Hematopoietic multipotent progenitor cell (in vitro differentiated cells): Measurements from ENCODE around the gene LONP2. TPM values are rescaled to one million over a fixed set of nuclear protein-coding genes. Genes with fewer than 3 reads are reported as not detected.
"Not testable (repeated sequence)": the region's sequence is repeated elsewhere in the genome, so short reads cannot be mapped to it uniquely, and the experiment has no call there.

ENCODE experiments used
- DNase-seq, 3 donors: peaks; one replicate each; pipeline ENCODE4 v3.0.0-alpha.2; 2011 to 2015; ENCODE audit warnings: low read depth in 2 of 3, low spot score in 2 of 3
- total RNA-seq: library from RNA; depleted of rRNA; stranded (reverse); fragments of >200 nt; gene quantifications from one replicate; pipeline ENCODE4 v1.2.3, GENCODE V29; 2012

Gene LONP2
- total RNA-seq, 1 donor: 43.9 TPM

GRCh38 chr16:48365601-48366164, 121.6 kb downstream of the LONP2 start:
- DNase-seq: peak; percentile 41 to 71 (median 70)

- DNase-seq: peak; percentile 28 to 70 (median 56)
Measured at GRCh38 chr16:48366165-48367093, 122.3 kb downstream of the LONP2 start.

- no peak for DNase-seq
Measured at GRCh38 chr16:48367441-48368049, 123.4 kb downstream of the LONP2 start.

- no peak for DNase-seq
Measured at GRCh38 chr16:48369765-48370164, 125.7 kb downstream of the LONP2 start.

GRCh38 chr16:48370229-48370628, 126.1 kb downstream of the LONP2 start:
- no peak for DNase-seq

- DNase-seq: not testable (repeated sequence)
Measured at GRCh38 chr16:48370668-48371392, 126.7 kb downstream of the LONP2 start.

- no peak for DNase-seq
Measured at GRCh38 chr16:48371393-48371780, 127.3 kb downstream of the LONP2 start.

- DNase-seq: no peak
Measured at GRCh38 chr16:48372744-48373143, 128.6 kb downstream of the LONP2 start.

- no peak for DNase-seq
Measured at GRCh38 chr16:48373258-48374029, 129.3 kb downstream of the LONP2 start.

GRCh38 chr16:48374255-48374654, 130.2 kb downstream of the LONP2 start:
- no peak for DNase-seq

GRCh38 chr16:48377301-48377700, 133.2 kb downstream of the LONP2 start:
- DNase-seq: not testable (repeated sequence)

GRCh38 chr16:48378276-48378675, 134.2 kb downstream of the LONP2 start:
- DNase-seq: no peak

GRCh38 chr16:48378836-48379235, 134.7 kb downstream of the LONP2 start:
- DNase-seq: peak in 1 of 3 donors; percentile 48

GRCh38 chr16:48381201-48381600, 137.1 kb downstream of the LONP2 start:
- DNase-seq: no peak

- DNase-seq: no peak
Measured at GRCh38 chr16:48382131-48382530, 138.0 kb downstream of the LONP2 start.

- no peak for DNase-seq
Measured at GRCh38 chr16:48383009-48383876, 139.1 kb downstream of the LONP2 start.

- no peak for DNase-seq
Measured at GRCh38 chr16:48383877-48384519, 139.9 kb downstream of the LONP2 start.

- peak in 2 of 3 donors; percentile 52 to 53 for DNase-seq
Measured at GRCh38 chr16:48384520-48385252, 140.6 kb downstream of the LONP2 start.
